ENCODE results near the gene CYP21A2.
"Not testable (repeated sequence)": the region's sequence is repeated elsewhere in the genome, so short reads cannot be mapped to it uniquely, and the experiment has no call there.

The CYP21A2 gene

GRCh38 chr6:32050562-32050961 lies 12.3 kb downstream of the CYP21A2 start:
- Histone ChIP-seq H3K9me3 (ENCODE audit: control insufficient read depth in 5 of 5, low read length in 5 of 5) (peaks cover 0 to 4% (median 0%) of the 10 kb centered on the region in 5 donors), H3K4me3 (ENCODE audit: low read depth in 1 of 5, low read length in 5 of 5) (no peak overlapping the region), H3K4me1 (ENCODE audit: control insufficient read depth in 5 of 5, insufficient read depth in 5 of 5, low read length in 5 of 5) (peaks cover 6 to 30% (median 27%) of the 10 kb centered on the region in 5 donors), H3K27me3 (ENCODE audit: control insufficient read depth in 5 of 5, insufficient read depth in 4 of 5, low read length in 5 of 5) (peaks cover 3 to 18% (median 7%) of the 10 kb centered on the region in 5 donors), H3K27ac (ENCODE audit: low read depth, low read length) (no peak overlapping the region), H3K36me3 (ENCODE audit: control insufficient read depth in 5 of 5, insufficient read depth in 5 of 5, low read length in 5 of 5) (peaks cover 0 to 46% (median 13%) of the 10 kb centered on the region in 5 donors), H3K9ac (ENCODE audit: low read length in 5 of 5) (no peak overlapping the region)

- H3K36me3 ChIP-seq (ENCODE audit: control insufficient read depth in 5 of 5, insufficient read depth in 5 of 5, low read length in 5 of 5): peaks cover 0 to 44% (median 17%) of the 10 kb centered on the region in 5 donors
Measured at GRCh38 chr6:32052626-32053025, 14.4 kb downstream of the CYP21A2 start.

GRCh38 chr6:32053314-32053713 lies 15.1 kb downstream of the CYP21A2 start:
- not testable (repeated sequence) for H3K9ac ChIP-seq (ENCODE audit: low read length in 5 of 5); H3K9me3 ChIP-seq (ENCODE audit: control insufficient read depth in 5 of 5, low read length in 5 of 5); H3K4me3 ChIP-seq (ENCODE audit: low read depth in 1 of 5, low read length in 5 of 5); H3K27me3 ChIP-seq (ENCODE audit: control insufficient read depth in 5 of 5, insufficient read depth in 4 of 5, low read length in 5 of 5); H3K27ac ChIP-seq (ENCODE audit: low read depth, low read length); H3K4me1 ChIP-seq (ENCODE audit: control insufficient read depth in 5 of 5, insufficient read depth in 5 of 5, low read length in 5 of 5)
- peaks cover 0 to 46% (median 20%) of the 10 kb centered on the region in 5 donors for H3K36me3 ChIP-seq (ENCODE audit: control insufficient read depth in 5 of 5, insufficient read depth in 5 of 5, low read length in 5 of 5)

More at GRCh38 chr6:32052626-32053025, 14.4 kb downstream of the CYP21A2 start:
- H3K9me3 ChIP-seq (ENCODE audit: control insufficient read depth in 5 of 5, low read length in 5 of 5); H3K27ac ChIP-seq (ENCODE audit: low read depth, low read length); H3K9ac ChIP-seq (ENCODE audit: low read length in 5 of 5); H3K4me3 ChIP-seq (ENCODE audit: low read depth in 1 of 5, low read length in 5 of 5); H3K27me3 ChIP-seq (ENCODE audit: control insufficient read depth in 5 of 5, insufficient read depth in 4 of 5, low read length in 5 of 5): not testable (repeated sequence)
- H3K4me1 ChIP-seq (ENCODE audit: control insufficient read depth in 5 of 5, insufficient read depth in 5 of 5, low read length in 5 of 5): peaks cover 0 to 13% (median 11%) of the 10 kb centered on the region in 5 donors

- H3K27me3 ChIP-seq (ENCODE audit: control insufficient read depth in 5 of 5, insufficient read depth in 4 of 5, low read length in 5 of 5); H3K27ac ChIP-seq (ENCODE audit: low read depth, low read length); H3K9me3 ChIP-seq (ENCODE audit: control insufficient read depth in 5 of 5, low read length in 5 of 5); H3K9ac ChIP-seq (ENCODE audit: low read length in 5 of 5); H3K4me3 ChIP-seq (ENCODE audit: low read depth in 1 of 5, low read length in 5 of 5): not testable (repeated sequence)
- peaks cover 0 to 50% (median 17%) of the 10 kb centered on the region in 5 donors for H3K36me3 ChIP-seq (ENCODE audit: control insufficient read depth in 5 of 5, insufficient read depth in 5 of 5, low read length in 5 of 5)
- peaks cover 0 to 11% (median 7%) of the 10 kb centered on the region in 5 donors for H3K4me1 ChIP-seq (ENCODE audit: control insufficient read depth in 5 of 5, insufficient read depth in 5 of 5, low read length in 5 of 5)
Measured at GRCh38 chr6:32055756-32056155, 17.5 kb downstream of the CYP21A2 start.

- no peaks in the 10 kb centered on the region for H3K27me3 ChIP-seq (ENCODE audit: control insufficient read depth in 5 of 5, insufficient read depth in 4 of 5, low read length in 5 of 5)
- H3K36me3 ChIP-seq (ENCODE audit: control insufficient read depth in 5 of 5, insufficient read depth in 5 of 5, low read length in 5 of 5): peaks cover 0 to 47% (median 19%) of the 10 kb centered on the region in 5 donors
- peaks cover 0 to 11% (median 7%) of the 10 kb centered on the region in 5 donors for H3K4me1 ChIP-seq (ENCODE audit: control insufficient read depth in 5 of 5, insufficient read depth in 5 of 5, low read length in 5 of 5)
- no peak overlapping the region for H3K4me3 ChIP-seq (ENCODE audit: low read depth in 1 of 5, low read length in 5 of 5)
- no peak overlapping the region for H3K27ac ChIP-seq (ENCODE audit: low read depth, low read length)
- no peak overlapping the region for H3K9ac ChIP-seq (ENCODE audit: low read length in 5 of 5)
- no peaks in the 10 kb centered on the region for H3K9me3 ChIP-seq (ENCODE audit: control insufficient read depth in 5 of 5, low read length in 5 of 5)
Measured at GRCh38 chr6:32056254-32056653, 18.0 kb downstream of the CYP21A2 start.

- Histone ChIP-seq H3K27ac (ENCODE audit: low read depth, low read length) (no peak overlapping the region), H3K9me3 (ENCODE audit: control insufficient read depth in 5 of 5, low read length in 5 of 5) (no peaks in the 10 kb centered on the region), H3K36me3 (ENCODE audit: control insufficient read depth in 5 of 5, insufficient read depth in 5 of 5, low read length in 5 of 5) (peaks cover 0 to 52% (median 30%) of the 10 kb centered on the region in 5 donors), H3K9ac (ENCODE audit: low read length in 5 of 5) (no peak overlapping the region), H3K4me1 (ENCODE audit: control insufficient read depth in 5 of 5, insufficient read depth in 5 of 5, low read length in 5 of 5) (peaks cover 0 to 11% (median 7%) of the 10 kb centered on the region in 5 donors), H3K4me3 (ENCODE audit: low read depth in 1 of 5, low read length in 5 of 5) (no peak overlapping the region), H3K27me3 (ENCODE audit: control insufficient read depth in 5 of 5, insufficient read depth in 4 of 5, low read length in 5 of 5) (no peaks in the 10 kb centered on the region)
Measured at GRCh38 chr6:32057966-32058365, 19.8 kb downstream of the CYP21A2 start.

GRCh38 chr6:32058511-32058963 lies 20.3 kb downstream of the CYP21A2 start:
- no peak overlapping the region for H3K27ac ChIP-seq (ENCODE audit: low read depth, low read length)

GRCh38 chr6:32060966-32061655 lies 22.9 kb downstream of the CYP21A2 start:
- H3K9me3 ChIP-seq (ENCODE audit: control insufficient read depth in 5 of 5, low read length in 5 of 5): no peaks in the 10 kb centered on the region
- peaks cover 0 to 11% (median 7%) of the 10 kb centered on the region in 5 donors for H3K4me1 ChIP-seq (ENCODE audit: control insufficient read depth in 5 of 5, insufficient read depth in 5 of 5, low read length in 5 of 5)
- no peaks in the 10 kb centered on the region for H3K27me3 ChIP-seq (ENCODE audit: control insufficient read depth in 5 of 5, insufficient read depth in 4 of 5, low read length in 5 of 5)
- peaks cover 0 to 54% (median 30%) of the 10 kb centered on the region in 5 donors for H3K36me3 ChIP-seq (ENCODE audit: control insufficient read depth in 5 of 5, insufficient read depth in 5 of 5, low read length in 5 of 5)
- no peak overlapping the region for H3K4me3 ChIP-seq (ENCODE audit: low read depth in 1 of 5, low read length in 5 of 5)
- H3K27ac ChIP-seq (ENCODE audit: low read depth, low read length): no peak overlapping the region
- H3K9ac ChIP-seq (ENCODE audit: low read length in 5 of 5): no peak overlapping the region

More at GRCh38 chr6:32058511-32058963, 20.3 kb downstream of the CYP21A2 start:
- H3K4me1 ChIP-seq (ENCODE audit: control insufficient read depth in 5 of 5, insufficient read depth in 5 of 5, low read length in 5 of 5): peaks cover 0 to 11% (median 7%) of the 10 kb centered on the region in 5 donors
- H3K9me3 ChIP-seq (ENCODE audit: control insufficient read depth in 5 of 5, low read length in 5 of 5): no peaks in the 10 kb centered on the region
- H3K9ac ChIP-seq (ENCODE audit: low read length in 5 of 5): no peak overlapping the region
- peaks cover 0 to 52% (median 30%) of the 10 kb centered on the region in 5 donors for H3K36me3 ChIP-seq (ENCODE audit: control insufficient read depth in 5 of 5, insufficient read depth in 5 of 5, low read length in 5 of 5)
- H3K27me3 ChIP-seq (ENCODE audit: control insufficient read depth in 5 of 5, insufficient read depth in 4 of 5, low read length in 5 of 5): no peaks in the 10 kb centered on the region
- H3K4me3 ChIP-seq (ENCODE audit: low read depth in 1 of 5, low read length in 5 of 5): no peak overlapping the region

GRCh38 chr6:32064706-32065105 lies 26.5 kb downstream of the CYP21A2 start:
- Histone ChIP-seq H3K27ac (ENCODE audit: low read depth, low read length) (no peak overlapping the region), H3K9ac (ENCODE audit: low read length in 5 of 5) (no peak overlapping the region), H3K9me3 (ENCODE audit: control insufficient read depth in 5 of 5, low read length in 5 of 5) (no peaks in the 10 kb centered on the region), H3K36me3 (ENCODE audit: control insufficient read depth in 5 of 5, insufficient read depth in 5 of 5, low read length in 5 of 5) (peaks cover 0 to 50% (median 41%) of the 10 kb centered on the region in 5 donors), H3K27me3 (ENCODE audit: control insufficient read depth in 5 of 5, insufficient read depth in 4 of 5, low read length in 5 of 5) (peaks cover 0 to 5% (median 0%) of the 10 kb centered on the region in 5 donors), H3K4me1 (ENCODE audit: control insufficient read depth in 5 of 5, insufficient read depth in 5 of 5, low read length in 5 of 5) (no peaks in the 10 kb centered on the region), H3K4me3 (ENCODE audit: low read depth in 1 of 5, low read length in 5 of 5) (no peak overlapping the region)

GRCh38 chr6:32067521-32067920 lies 29.3 kb downstream of the CYP21A2 start:
- H3K9ac ChIP-seq (ENCODE audit: low read length in 5 of 5); H3K4me3 ChIP-seq (ENCODE audit: low read depth in 1 of 5, low read length in 5 of 5); H3K9me3 ChIP-seq (ENCODE audit: control insufficient read depth in 5 of 5, low read length in 5 of 5); H3K27ac ChIP-seq (ENCODE audit: low read depth, low read length): not testable (repeated sequence)
- Histone ChIP-seq H3K36me3 (ENCODE audit: control insufficient read depth in 5 of 5, insufficient read depth in 5 of 5, low read length in 5 of 5) (peaks cover 0 to 55% (median 38%) of the 10 kb centered on the region in 5 donors), H3K27me3 (ENCODE audit: control insufficient read depth in 5 of 5, insufficient read depth in 4 of 5, low read length in 5 of 5) (peaks cover 0 to 11% (median 0%) of the 10 kb centered on the region in 5 donors), H3K4me1 (ENCODE audit: control insufficient read depth in 5 of 5, insufficient read depth in 5 of 5, low read length in 5 of 5) (peaks cover 0 to 16% (median 13%) of the 10 kb centered on the region in 5 donors)

Measured in subcutaneous abdominal adipose tissue (tissue), 5 donors.